IMR-90 (cell line): ENCODE data around the gene ARAP1.

Experiments used
- BHLHE40 ChIP-seq: fragments of 150-350 bp; IDR thresholded peaks from 2 replicates; pipeline ENCODE4 v1.6.1; 2016; ENCODE audit warnings: mild to moderate bottlenecking, low read depth, low read length
- CEBPB ChIP-seq: IDR thresholded peaks from 2 replicates; pipeline ENCODE4 v1.6.1; 2012; ENCODE audit warnings: low read depth, low read length, improper control_type of control experiment
- MAFK ChIP-seq: IDR thresholded peaks from 2 replicates; pipeline ENCODE4 v1.6.1; 2012; ENCODE audit warnings: low read depth, low read length, improper control_type of control experiment
- MAZ ChIP-seq: IDR thresholded peaks from 2 replicates; pipeline ENCODE4 v1.6.1; 2012; ENCODE audit warnings: low read depth, mild to moderate bottlenecking, low read length, improper control_type of control experiment, moderate library complexity, borderline replicate concordance
- NFE2L2 ChIP-seq: fragments of 150-350 bp; IDR thresholded peaks from 2 replicates; pipeline ENCODE4 v1.6.1; 2016; ENCODE audit warnings: low read depth, mild to moderate bottlenecking, low read length
- POLR2A ChIP-seq: IDR thresholded peaks from 2 replicates; pipeline ENCODE4 v1.6.1; 2012; ENCODE audit warnings: mild to moderate bottlenecking, low read depth, low read length
- RAD21 ChIP-seq: IDR thresholded peaks from 2 replicates; pipeline ENCODE4 v1.6.1; 2012; ENCODE audit warnings: low read length, improper control_type of control experiment
- SMC3 ChIP-seq: fragments of 150-350 bp; IDR thresholded peaks from 2 replicates; pipeline ENCODE4 v1.6.1; 2016; ENCODE audit warnings: low read depth, mild to moderate bottlenecking, antibody characterized with exemption, low read length, moderate library complexity
- TF ChIP-seq, protein P1 (sequence below): conservative IDR thresholded peaks from 2 replicates; pipeline ENCODE4 v1.5.1; 2012; ENCODE audit warnings: mild to moderate bottlenecking, low read depth, low read length, improper control_type of control experiment
- TF ChIP-seq, protein P2 (sequence below): fragments of 150-350 bp; IDR thresholded peaks from 2 replicates; pipeline ENCODE4 v1.6.1; 2016; ENCODE audit warnings: low read depth, mild to moderate bottlenecking, low read length, moderate library complexity, borderline replicate concordance
- TF ChIP-seq, protein P3 (sequence below): fragments of 150-350 bp; IDR thresholded peaks from 2 replicates; pipeline ENCODE4 v1.6.1; 2017; ENCODE audit warnings: mild to moderate bottlenecking, antibody characterized with exemption, low read length, low read depth

DNA sequence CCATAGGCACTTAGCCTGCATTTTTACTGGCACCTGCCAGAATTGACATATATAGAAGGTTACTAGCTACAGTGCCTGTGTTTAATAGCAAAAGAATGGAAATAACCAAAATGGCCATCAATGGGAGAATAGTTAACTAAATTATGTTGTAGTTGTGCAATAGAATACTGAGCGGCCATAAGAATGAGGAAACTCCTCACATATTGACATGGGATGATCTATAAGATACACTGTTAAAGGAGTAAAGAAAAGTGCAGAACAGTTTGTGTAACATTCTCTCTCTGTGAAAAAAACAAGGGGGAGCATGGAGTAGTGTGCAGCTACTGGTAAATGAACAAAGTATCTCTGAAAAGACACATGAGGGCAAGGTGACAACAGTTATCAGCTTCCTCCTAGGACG is 21.5 kb downstream of the ARAP1 start:
- TF ChIP-seq, protein P1, sequence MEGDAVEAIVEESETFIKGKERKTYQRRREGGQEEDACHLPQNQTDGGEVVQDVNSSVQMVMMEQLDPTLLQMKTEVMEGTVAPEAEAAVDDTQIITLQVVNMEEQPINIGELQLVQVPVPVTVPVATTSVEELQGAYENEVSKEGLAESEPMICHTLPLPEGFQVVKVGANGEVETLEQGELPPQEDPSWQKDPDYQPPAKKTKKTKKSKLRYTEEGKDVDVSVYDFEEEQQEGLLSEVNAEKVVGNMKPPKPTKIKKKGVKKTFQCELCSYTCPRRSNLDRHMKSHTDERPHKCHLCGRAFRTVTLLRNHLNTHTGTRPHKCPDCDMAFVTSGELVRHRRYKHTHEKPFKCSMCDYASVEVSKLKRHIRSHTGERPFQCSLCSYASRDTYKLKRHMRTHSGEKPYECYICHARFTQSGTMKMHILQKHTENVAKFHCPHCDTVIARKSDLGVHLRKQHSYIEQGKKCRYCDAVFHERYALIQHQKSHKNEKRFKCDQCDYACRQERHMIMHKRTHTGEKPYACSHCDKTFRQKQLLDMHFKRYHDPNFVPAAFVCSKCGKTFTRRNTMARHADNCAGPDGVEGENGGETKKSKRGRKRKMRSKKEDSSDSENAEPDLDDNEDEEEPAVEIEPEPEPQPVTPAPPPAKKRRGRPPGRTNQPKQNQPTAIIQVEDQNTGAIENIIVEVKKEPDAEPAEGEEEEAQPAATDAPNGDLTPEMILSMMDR: no peak
- TF ChIP-seq POLR2A (no peak), RAD21 (no peak), MAZ (no peak), SMC3 (no peak), CEBPB (peak; percentile 36; the same call in 1 of the 2 replicates), BHLHE40 (no peak), MAFK (no peak), NFE2L2 (no peak)
- TF ChIP-seq, protein P2, sequence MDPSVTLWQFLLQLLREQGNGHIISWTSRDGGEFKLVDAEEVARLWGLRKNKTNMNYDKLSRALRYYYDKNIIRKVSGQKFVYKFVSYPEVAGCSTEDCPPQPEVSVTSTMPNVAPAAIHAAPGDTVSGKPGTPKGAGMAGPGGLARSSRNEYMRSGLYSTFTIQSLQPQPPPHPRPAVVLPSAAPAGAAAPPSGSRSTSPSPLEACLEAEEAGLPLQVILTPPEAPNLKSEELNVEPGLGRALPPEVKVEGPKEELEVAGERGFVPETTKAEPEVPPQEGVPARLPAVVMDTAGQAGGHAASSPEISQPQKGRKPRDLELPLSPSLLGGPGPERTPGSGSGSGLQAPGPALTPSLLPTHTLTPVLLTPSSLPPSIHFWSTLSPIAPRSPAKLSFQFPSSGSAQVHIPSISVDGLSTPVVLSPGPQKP: no peak
- TF ChIP-seq, protein P3, sequence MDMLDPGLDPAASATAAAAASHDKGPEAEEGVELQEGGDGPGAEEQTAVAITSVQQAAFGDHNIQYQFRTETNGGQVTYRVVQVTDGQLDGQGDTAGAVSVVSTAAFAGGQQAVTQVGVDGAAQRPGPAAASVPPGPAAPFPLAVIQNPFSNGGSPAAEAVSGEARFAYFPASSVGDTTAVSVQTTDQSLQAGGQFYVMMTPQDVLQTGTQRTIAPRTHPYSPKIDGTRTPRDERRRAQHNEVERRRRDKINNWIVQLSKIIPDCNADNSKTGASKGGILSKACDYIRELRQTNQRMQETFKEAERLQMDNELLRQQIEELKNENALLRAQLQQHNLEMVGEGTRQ: no peak
